K562 (cell line): ENCODE results near the gene TUBA1B. TPM values are rescaled to one million over a fixed set of nuclear protein-coding genes. Genes with fewer than 3 reads are reported as not detected.

Experiments
- ATF7 ChIP-seq: fragments of 450-650 bp; IDR thresholded peaks from 2 replicates; pipeline ENCODE4 v1.7.1; 2014; ENCODE audit warnings: mild to moderate bottlenecking, moderate library complexity
- CHAMP1 ChIP-seq: fragments of 450-650 bp; IDR thresholded peaks from 2 replicates; pipeline ENCODE4 v1.6.1; 2016; ENCODE audit warnings: mild to moderate bottlenecking
- CHD1 ChIP-seq: fragments of 200-600 bp; sonication (generic); IDR thresholded peaks from one replicate; pipeline ENCODE4 v1.6.1; 2012; ENCODE audit warnings: mild to moderate bottlenecking, moderate library complexity, low read length, inconsistent platforms
- E2F1 ChIP-seq: sonication (generic); formaldehyde crosslinking; IDR thresholded peaks from 2 replicates; pipeline ENCODE4 v1.8.1; 2023; ENCODE audit warnings: mild to moderate bottlenecking, missing genetic modification reagents, moderate library complexity
- E2F3 ChIP-seq: fragments of 250-450 bp; sonication (Bioruptor Pico); IDR thresholded peaks from 2 replicates; pipeline ENCODE4 v1.4.0; 2020; ENCODE audit warnings: mild to moderate bottlenecking
- HDAC1 ChIP-seq, 2 experiments: fragments of 450-650 bp; IDR thresholded peaks; 2 replicates each; pipeline ENCODE4 v1.6.1; 2016 to 2017; ENCODE audit warnings: inconsistent platforms in 1 of 2, mild to moderate bottlenecking in 1 of 2, moderate library complexity in 1 of 2
- HMG20B ChIP-seq: fragments of 250-450 bp; sonication (Bioruptor Pico); IDR thresholded peaks from 2 replicates; pipeline ENCODE4 v1.5.0; 2021; ENCODE audit warnings: mild to moderate bottlenecking
- JUNB ChIP-seq: fragments of 450-650 bp; formaldehyde crosslinking; conservative IDR thresholded peaks from 2 replicates; pipeline ENCODE4 v1.4.0; 2020; ENCODE audit warnings: mild to moderate bottlenecking
- MAFK ChIP-seq: IDR thresholded peaks from 2 replicates; pipeline ENCODE4 v1.6.1; 2011; ENCODE audit warnings: low read length, improper control_type of control experiment
- POLR2G ChIP-seq: fragments of 200-400 bp; formaldehyde crosslinking; IDR thresholded peaks from 2 replicates; pipeline ENCODE4 v1.6.1; 2017; ENCODE audit warnings: low read depth, mild to moderate bottlenecking, antibody characterized with exemption, low read length, moderate library complexity
- POLR2H ChIP-seq: IDR thresholded peaks from 2 replicates; pipeline ENCODE4 v1.6.1; 2016; ENCODE audit warnings: missing genetic modification characterization, low read depth, mild to moderate bottlenecking, control low read depth, missing compliant biosample characterization, moderate library complexity
- PRMT5 ChIP-seq: sonication (generic); formaldehyde crosslinking; IDR thresholded peaks from 2 replicates; pipeline ENCODE4 v1.5.0; 2020; ENCODE audit warnings: missing genetic modification reagents
- SFPQ ChIP-seq: fragments of 200-400 bp; formaldehyde crosslinking; IDR thresholded peaks from 2 replicates; pipeline ENCODE4 v1.6.1; 2017; ENCODE audit warnings: mild to moderate bottlenecking, low read depth, low read length, moderate library complexity
- TAL1 ChIP-seq: fragments of 450-650 bp; IDR thresholded peaks from 2 replicates; pipeline ENCODE4 v1.6.1; 2016; ENCODE audit warnings: mild to moderate bottlenecking
- ZHX1 ChIP-seq: fragments of 150-350 bp; conservative IDR thresholded peaks from 2 replicates; pipeline ENCODE4 v1.6.1; 2014; ENCODE audit warnings: low read length
- ZNF431 ChIP-seq: sonication (generic); formaldehyde crosslinking; IDR thresholded peaks from 2 replicates; pipeline ENCODE4 v1.8.0; 2022; ENCODE audit warnings: mild to moderate bottlenecking, missing genetic modification reagents
- ZNF584 ChIP-seq: fragments of 200-800 bp; sonication (Bioruptor generic); IDR thresholded peaks from 2 replicates; pipeline ENCODE4 v1.6.1; 2016; ENCODE audit warnings: low read depth, mild to moderate bottlenecking, missing genetic modification characterization, missing compliant biosample characterization
- polyA plus RNA-seq, 8 experiments: library from polyadenylated mRNA; depleted of rRNA in 4 of 8; stranded (reverse) in 5 of 8; unstranded in 3 of 8; fragments of >200 nt; fragmentation: Nextera tagmentation in 2 of 8; fragmentation: Illumina TruSeq in 1 of 8; extraction: Ambion mirVana in 2 of 8; extraction: Trizol in 1 of 8; gene quantifications; 2 replicates each; pipeline versions ENCODE4 v1.2.1 to v1.2.3, GENCODE V29; 2011 to 2014; ENCODE audit warnings: inconsistent platforms in 1 of 8, missing spikeins in 1 of 8
- total RNA-seq, 7 experiments: library from RNA; depleted of rRNA in 6 of 7; stranded (reverse); fragments of >200 nt in 6 of 7; fragmentation: Illumina TruSeq in 2 of 7; extraction: Trizol in 2 of 7; gene quantifications; 2 replicates each; pipeline versions ENCODE4 v1.2.1 to v1.2.3, GENCODE V29; 2011 to 2021; ENCODE audit warnings: low replicate concordance in 1 of 7

The TUBA1B gene
- total and polyA plus RNA-seq, 9 of the 15 experiments (the other 6 are each of a cell fraction or from before 2014, with no cell fraction given): 2,189 to 4,624 (median 2,628) TPM

GRCh38 chr12:49130151-49131050 lies 794 bp downstream of the TUBA1B start (continued):
- TF ChIP-seq SFPQ (no peak), POLR2H (tag) (no peak), ZNF584 (CRISPR knock-in tag) (no peak), POLR2G (peak; percentile 87), ATF7 (peak; percentile 76), HMG20B (CRISPR knock-in tag) (0 out of 2 replicates have a peak, but pooled peaks have one; percentile 43), ZNF431 (CRISPR knock-in tag) (peak; percentile 74), JUNB (CRISPR knock-in tag) (no peak), E2F1 (CRISPR knock-in tag) (peak; percentile 100), TAL1 (0 out of 2 replicates have a peak, but pooled peaks have one; percentile 19), PRMT5 (CRISPR knock-in tag) (0 out of 2 replicates have a peak, but pooled peaks have one; percentile 26), E2F3 (CRISPR knock-in tag) (peak; percentile 99), ZHX1 (peak; percentile 83), HDAC1 (IDR thresholded peaks at IDR 0.05) (peak; percentile 50 to 99; a peak in 3 of 4 replicates), CHD1 (peak; percentile 43), MAFK (peak; percentile 49; the same call in 1 of the 2 replicates), CHAMP1 (0 out of 2 replicates have a peak, but pooled peaks have one; percentile 20)
